IMR-90 (cell line): Measurements from ENCODE around the gene OSBPL1A. TPM values are rescaled to one million over a fixed set of nuclear protein-coding genes. Genes with fewer than 3 reads are reported as not detected.

Experiments used
- ATAC-seq: fragments of 200-7000 bp; cut with Tn5 transposase; 2 replicates; pipeline ENCODE4 v1.9.1; 2020; ENCODE audit warnings: low read depth, mild to moderate bottlenecking, moderate library complexity
- BruUV-seq: library from RNA; stranded (reverse); fragments of 400-500 nt; replicated peaks from 2 replicates; lab custom pipeline; 2021; lab: Mats Ljungman, UMichigan
- CTCF ChIA-PET: fragments of 300-600 bp; formaldehyde crosslinking; extraction: SDS; loops from one replicate; lab custom pipeline; 2021; ENCODE audit warnings: antibody characterized with exemption; lab: Yijun Ruan, JAX
- POLR2A ChIA-PET: fragments of 300-600 bp; sonication (Branson Sonifier 250); formaldehyde crosslinking; loops from one replicate; lab custom pipeline; 2022; ENCODE audit warnings: antibody characterized with exemption; ENCODE audit not compliant: unreplicated experiment; lab: Charles Lee
- DNase-seq: peaks from one replicate; pipeline ENCODE4 v3.0.0; 2013
- H2AFZ ChIP-seq: replicated peaks from 2 replicates; pipeline ENCODE3; 2013; ENCODE audit warnings: low read length, mild to moderate bottlenecking; ENCODE audit not compliant: poor library complexity
- H2AK5ac ChIP-seq: 2 replicates; pipeline ENCODE4 v1.6.1; 2013; ENCODE audit warnings: low read depth, low read length, inconsistent platforms
- H2AK9ac ChIP-seq: replicated peaks from 2 replicates; pipeline ENCODE3; 2013; ENCODE audit warnings: mild to moderate bottlenecking, low read depth, low read length, moderate library complexity; ENCODE audit not compliant: poor library complexity
- H2BK120ac ChIP-seq: 2 replicates; pipeline ENCODE4 v1.6.1; 2013; ENCODE audit warnings: low read depth, low read length, inconsistent platforms
- H2BK15ac ChIP-seq: 3 replicates; pipeline ENCODE4 v1.6.1; 2013; ENCODE audit warnings: low read depth, low read length, inconsistent platforms
- H2BK20ac ChIP-seq: 2 replicates; pipeline ENCODE4 v1.6.1; 2013; ENCODE audit warnings: low read depth, mild to moderate bottlenecking, inconsistent platforms, low read length, moderate library complexity
- H2BK5ac ChIP-seq: 2 replicates; pipeline ENCODE4 v1.6.1; 2013; ENCODE audit warnings: mild to moderate bottlenecking, low read depth, low read length, inconsistent platforms; ENCODE audit not compliant: poor library complexity, severe bottlenecking
- H3K14ac ChIP-seq: replicated peaks from 2 replicates; pipeline ENCODE4 v1.6.1; 2013; ENCODE audit warnings: low read depth, low read length, inconsistent platforms
- H3K18ac ChIP-seq: 2 replicates; pipeline ENCODE4 v1.6.1; 2013; ENCODE audit warnings: low read depth, low read length, control low read depth
- H3K23ac ChIP-seq: 2 replicates; pipeline ENCODE4 v1.6.1; 2013; ENCODE audit warnings: low read depth, low read length, inconsistent platforms
- H3K27ac ChIP-seq: 2 replicates; pipeline ENCODE4 v1.5.1; 2013; ENCODE audit warnings: mild to moderate bottlenecking, control low read depth, low read length; ENCODE audit not compliant: insufficient read depth
- H3K27me3 ChIP-seq: 2 replicates; pipeline ENCODE4 v1.6.1; 2013; ENCODE audit warnings: low read length; ENCODE audit not compliant: control insufficient read depth, insufficient read depth
- H3K36me3 ChIP-seq: 2 replicates; pipeline ENCODE4 v1.6.1; 2013; ENCODE audit warnings: low read length, mixed read lengths; ENCODE audit not compliant: control insufficient read depth, insufficient read depth
- H3K4ac ChIP-seq: 2 replicates; pipeline ENCODE4 v1.6.1; 2013; ENCODE audit warnings: low read depth, low read length, inconsistent platforms
- H3K4me1 ChIP-seq: 2 replicates; pipeline ENCODE4 v1.6.1; 2013; ENCODE audit warnings: low read length, mixed read lengths; ENCODE audit not compliant: control insufficient read depth, insufficient read depth
- H3K4me2 ChIP-seq: 2 replicates; pipeline ENCODE4 v1.6.1; 2013; ENCODE audit warnings: low read depth, mild to moderate bottlenecking, control low read depth, low read length, moderate library complexity
- H3K4me3 ChIP-seq: 2 replicates; pipeline ENCODE4 v1.5.1; 2013; ENCODE audit warnings: low read depth, mild to moderate bottlenecking, control low read depth, low read length, moderate library complexity; ENCODE audit not compliant: insufficient read depth
- H3K56ac ChIP-seq: 2 replicates; pipeline ENCODE4 v1.6.1; 2013; ENCODE audit warnings: low read length, inconsistent platforms; ENCODE audit not compliant: insufficient read depth; ENCODE audit errors: extremely low read depth
- H3K79me1 ChIP-seq, 2 experiments: 2 replicates each; pipeline ENCODE4 v1.6.1; 2013; ENCODE audit warnings: low read length in 2 of 2, inconsistent platforms in 1 of 2, low read depth in 1 of 2
- H3K9ac ChIP-seq: 2 replicates; pipeline ENCODE4 v1.6.1; 2013; ENCODE audit warnings: low read depth, low read length, control low read depth
- H3K9me1 ChIP-seq: 2 replicates; pipeline ENCODE4 v1.6.1; 2013; ENCODE audit warnings: low read length, inconsistent platforms; ENCODE audit not compliant: insufficient read depth
- H3K9me3 ChIP-seq: 2 replicates; pipeline ENCODE4 v1.6.1; 2013; ENCODE audit warnings: low read length; ENCODE audit not compliant: control insufficient read depth, insufficient read depth
- H4K20me1 ChIP-seq: 2 replicates; pipeline ENCODE4 v1.6.1; 2013; ENCODE audit warnings: low read length, inconsistent platforms; ENCODE audit not compliant: insufficient read depth
- H4K5ac ChIP-seq: 2 replicates; pipeline ENCODE4 v1.6.1; 2013; ENCODE audit warnings: mild to moderate bottlenecking, low read depth, low read length, control low read depth
- H4K8ac ChIP-seq, 2 experiments: 2 replicates each; pipeline ENCODE4 v1.6.1; 2013; ENCODE audit warnings: low read depth in 2 of 2, low read length in 2 of 2, control low read depth in 1 of 2, inconsistent platforms in 1 of 2
- H4K91ac ChIP-seq: 2 replicates; pipeline ENCODE4 v1.6.1; 2013; ENCODE audit warnings: low read depth, low read length, inconsistent platforms; ENCODE audit not compliant: insufficient read depth
- FOS ChIP-seq: fragments of 150-350 bp; IDR thresholded peaks from 2 replicates; pipeline ENCODE4 v1.6.1; 2016; ENCODE audit warnings: low read depth, low read length
- RAD21 ChIP-seq: IDR thresholded peaks from 2 replicates; pipeline ENCODE4 v1.6.1; 2012; ENCODE audit warnings: low read length, improper control_type of control experiment
- WGBS, 2 experiments: methylation state at CpG; one replicate each; pipeline versions ENCODE4 v1.1.5 to v1.1.7; 2013; ENCODE audit warnings: missing lambda C conversion rate in 2 of 2; ENCODE audit not compliant: insufficient read length in 1 of 2; ENCODE audit errors: extremely low coverage in 2 of 2; 5-methylcytosine and 5-hydroxymethylcytosine counted together
- dilution Hi-C: fragments of 300-500 bp; cut with HindIII; formaldehyde crosslinking; loops from one replicate; pipeline ENCODE4 v1.14.3; 2018; ENCODE audit warnings: low sequenced_read_pairs; ENCODE audit not compliant: unreplicated experiment
- in situ Hi-C: fragments of 300-500 bp; cut with MboI; formaldehyde crosslinking; loops from 3 replicates; pipeline ENCODE4 v1.14.3; 2019; ENCODE audit warnings: low sequenced_read_pairs, inconsistent platforms, mixed read lengths
- intact Hi-C: fragments of 100-400 bp; cut with micrococcal nuclease; formaldehyde crosslinking; loops from 2 replicates; pipeline ENCODE4 v1.10.0; 2022
- polyA plus RNA-seq, 3 experiments: library from polyadenylated mRNA; depleted of rRNA; stranded (reverse); fragments of >200 nt; gene quantifications; 2 replicates each; pipeline ENCODE4 v1.2.3, GENCODE V29; 2012; ENCODE audit warnings: low replicate concordance in 1 of 3
- total RNA-seq: library from RNA; depleted of rRNA; stranded (reverse); fragments of >200 nt; gene quantifications from 2 replicates; pipeline ENCODE4 v1.2.3, GENCODE V29; 2012

The OSBPL1A gene
- total and polyA plus RNA-seq, 2 of the 4 experiments (the other 2 are of a cell fraction) = 29.4 to 70.4 TPM

DNA sequence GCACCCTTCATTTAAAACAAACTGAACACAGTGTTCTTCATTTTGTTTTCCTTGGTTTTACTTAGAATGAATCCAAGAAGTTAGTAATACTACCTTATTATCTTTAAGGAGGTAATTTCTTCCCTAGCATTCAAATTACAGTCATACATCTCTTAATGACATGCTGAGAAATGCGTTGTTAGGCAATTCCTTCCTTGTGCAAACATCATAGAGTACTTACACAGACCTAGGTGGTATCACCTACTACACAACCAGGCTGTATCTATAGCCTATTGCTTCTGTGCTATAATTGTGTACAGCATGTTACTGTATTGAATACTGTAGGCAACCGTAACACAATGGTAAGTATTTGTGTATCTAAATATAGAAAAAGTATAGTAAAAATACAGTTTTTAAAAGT is 267.1 kb downstream of the OSBPL1A start:
- H3K36me3 ChIP-seq = peaks cover 23% of the 10 kb centered on the region
- ATAC-seq = no peak
- H4K5ac ChIP-seq = no peak overlapping the region
- WGBS, 2 experiments = no CpG with 5 or more reads among the region's 2 CpGs
- no peak overlapping the region for H2AK9ac ChIP-seq
- no peak overlapping the region for H3K27ac ChIP-seq
- H2BK5ac ChIP-seq = no peak overlapping the region
- no peak overlapping the region for H3K4me3 ChIP-seq
- H2AFZ ChIP-seq = no peak overlapping the region
- no peak overlapping the region for H3K14ac ChIP-seq
- H3K23ac ChIP-seq = no peak overlapping the region
- intact Hi-C loops = no loop called here
- in situ Hi-C loops = no loop called here
- H3K56ac ChIP-seq = no peak overlapping the region
- TF ChIP-seq FOS (no peak), RAD21 (no peak)
- H3K4me2 ChIP-seq = no peak overlapping the region
- H3K9ac ChIP-seq = no peak overlapping the region
- no peak for DNase-seq
- POLR2A ChIA-PET = no interaction called here
- CTCF ChIA-PET = no interaction called here
- H3K4me1 ChIP-seq = peaks cover 3% of the 10 kb centered on the region
- H3K9me1 ChIP-seq = peaks cover 3% of the 10 kb centered on the region; the same call in 1 of the 2 replicates
- H2BK15ac ChIP-seq = no peak overlapping the region
- no peaks in the 10 kb centered on the region for H4K20me1 ChIP-seq
- no peaks in the 10 kb centered on the region for H3K79me1 ChIP-seq
- no peak overlapping the region for H2AK5ac ChIP-seq
- H2BK20ac ChIP-seq = no peak overlapping the region
- H3K18ac ChIP-seq = no peak overlapping the region
- H3K27me3 ChIP-seq = no peaks in the 10 kb centered on the region
- dilution Hi-C loops = no loop called here
- no peak overlapping the region for H2BK120ac ChIP-seq
- H4K91ac ChIP-seq = no peak overlapping the region
- H3K4ac ChIP-seq = no peak overlapping the region
- H4K8ac ChIP-seq = no peak overlapping the region
- H3K9me3 ChIP-seq = no peaks in the 10 kb centered on the region
- no TSS peak for BruUV-seq
